T-helper 1 cell (primary cell): ENCODE measurements around the gene KIAA1328.

Source experiments
- DNase-seq, 5 donors: peaks; one replicate each; pipeline ENCODE4 v3.0.0-alpha.2; 2012 to 2020

Gene KIAA1328

GRCh38 chr18:37259711-37260110 is 430.8 kb downstream of the KIAA1328 start:
- no peak for DNase-seq

GRCh38 chr18:37260367-37261093 is 431.6 kb downstream of the KIAA1328 start:
- no peak for DNase-seq

GRCh38 chr18:37261246-37261840 is 432.4 kb downstream of the KIAA1328 start:
- DNase-seq = no peak

- DNase-seq = no peak
Measured at GRCh38 chr18:37261988-37262387, 433.1 kb downstream of the KIAA1328 start.

GRCh38 chr18:37264956-37265355 is 436.0 kb downstream of the KIAA1328 start:
- DNase-seq = no peak

- no peak for DNase-seq
Measured at GRCh38 chr18:37265382-37265781, 436.5 kb downstream of the KIAA1328 start.

- no peak for DNase-seq
Measured at GRCh38 chr18:37266290-37266689, 437.4 kb downstream of the KIAA1328 start.

- peak in 2 of 5 donors; percentile 14 to 20 for DNase-seq
Measured at GRCh38 chr18:37270038-37270665, 441.2 kb downstream of the KIAA1328 start.

- DNase-seq = no peak
Measured at GRCh38 chr18:37270666-37271052, 441.7 kb downstream of the KIAA1328 start.

- DNase-seq = no peak
Measured at GRCh38 chr18:37272226-37272625, 443.3 kb downstream of the KIAA1328 start.

GRCh38 chr18:37272841-37273240 is 443.9 kb downstream of the KIAA1328 start:
- DNase-seq = no peak

- no peak for DNase-seq
Measured at GRCh38 chr18:37274309-37275236, 445.6 kb downstream of the KIAA1328 start.

GRCh38 chr18:37275237-37275741 is 446.4 kb downstream of the KIAA1328 start:
- DNase-seq = no peak

GRCh38 chr18:37276111-37276890 is 447.4 kb downstream of the KIAA1328 start:
- no peak for DNase-seq

- DNase-seq = no peak
Measured at GRCh38 chr18:37277804-37278203, 448.9 kb downstream of the KIAA1328 start.
